Kidney (tissue), 14 donors: ENCODE results near the gene KIF5C. TPM values are rescaled to one million over a fixed set of nuclear protein-coding genes. Genes with fewer than 3 reads are reported as not detected.
"Not testable (repeated sequence)": the region's sequence is repeated elsewhere in the genome, so short reads cannot be mapped to it uniquely, and the experiment has no call there.

ENCODE experiments used
- DNase-seq, 5 donors: peaks; one replicate each; pipeline ENCODE4 v3.0.0-alpha.2; 2013 to 2020
- FAIRE-seq: peaks from 2 replicates; lab custom pipeline; 2012; peaks lifted over from hg19 to GRCh38; lab: Jason Lieb, UNC
- H3K27ac ChIP-seq, 2 donors: one replicate each; pipeline ENCODE4 v1.7.0; 2013; ENCODE audit warnings: low read depth in 2 of 2, low read length in 2 of 2, inconsistent platforms in 1 of 2
- H3K27me3 ChIP-seq: one replicate; pipeline ENCODE4 v1.7.1; 2013; ENCODE audit warnings: low read length, inconsistent platforms; ENCODE audit not compliant: control insufficient read depth, insufficient read depth
- H3K36me3 ChIP-seq, 3 donors: one replicate each; pipeline versions ENCODE4 v1.7.0 to v1.7.1; 2013; ENCODE audit warnings: low read length in 3 of 3, control low read depth in 1 of 3, inconsistent platforms in 1 of 3; ENCODE audit not compliant: insufficient read depth in 3 of 3, control insufficient read depth in 2 of 3
- H3K4me1 ChIP-seq, 3 donors: one replicate each; pipeline versions ENCODE4 v1.7.0 to v1.7.1; 2013; ENCODE audit warnings: low read length in 3 of 3, inconsistent platforms in 1 of 3, low read depth in 1 of 3; ENCODE audit not compliant: control insufficient read depth in 2 of 3, insufficient read depth in 2 of 3
- H3K4me3 ChIP-seq, 3 donors: one replicate each; pipeline versions ENCODE4 v1.7.0 to v1.8.1; 2013; ENCODE audit warnings: low read length in 3 of 3, control low read depth in 1 of 3, inconsistent platforms in 1 of 3
- H3K9ac ChIP-seq, 3 donors: one replicate each; pipeline versions ENCODE4 v1.7.0 to v1.7.1; 2013; ENCODE audit warnings: low read length in 3 of 3, control low read depth in 1 of 3, inconsistent platforms in 1 of 3
- H3K9me3 ChIP-seq, 3 donors: one replicate each; pipeline versions ENCODE4 v1.7.0 to v1.7.1; 2013; ENCODE audit warnings: low read length in 3 of 3, control low read depth in 1 of 3, inconsistent platforms in 1 of 3; ENCODE audit not compliant: control insufficient read depth in 2 of 3, insufficient read depth in 1 of 3
- CTCF ChIP-seq: IDR thresholded peaks from 3 replicates; pipeline ENCODE4 v1.5.1; 2012; ENCODE audit warnings: mild to moderate bottlenecking, moderate library complexity, borderline replicate concordance; ENCODE audit not compliant: insufficient read depth; ENCODE audit errors: extremely low read depth
- intact Hi-C: fragments of 100-400 bp; cut with DNase I; formaldehyde crosslinking; loops from one replicate; pipeline ENCODE4 v1.11.1; 2022
- polyA plus RNA-seq: library from polyadenylated mRNA; stranded (reverse); fragments of 350-450 nt; fragmentation: Illumina TruSeq; extraction: RNeasy Lipid Tissue Mini Kit (QIAGEN cat#74804); gene quantifications from one replicate; pipeline ENCODE4 v1.2.3, GENCODE V29; 2014; ENCODE audit warnings: low read depth, low replicate concordance; ENCODE audit not compliant: insufficient read depth
- total RNA-seq: library from RNA; stranded (reverse); fragmentation: NEBNext Ultra II Directional; extraction: Animal tissue kit (Norgen Biotek cat#: 25700); gene quantifications from one replicate; pipeline ENCODE4 v1.2.1, GENCODE V29; 2021
- donor health status: control.
- donor health status: control.
- donor health status: control.
- donor health status: control.
- donor health status: control.
- donor health status: DM: yes; HTN: yes; CAD: no.
- donor health status: Normal renal cell carcinoma (clear cell type).

The KIF5C gene
- total and polyA plus RNA-seq, 2 donors from 2014 or later, result 1.0 to 3.6 TPM

- Histone ChIP-seq H3K27ac (no peak overlapping the region), H3K36me3 (no peaks in the 10 kb centered on the region), H3K9me3 (no peaks in the 10 kb centered on the region), H3K4me3 (no peak overlapping the region), H3K27me3 (no peaks in the 10 kb centered on the region), H3K9ac (no peak overlapping the region), H3K4me1 (no peaks in the 10 kb centered on the region)
- no peak for TF ChIP-seq CTCF
- DNase-seq, result no peak
- intact Hi-C loops, result no loop called here
- no peak for FAIRE-seq
Measured at GRCh38 chr2:148853458-148853857, 21.6 kb upstream of the KIF5C start.

GRCh38 chr2:148860037-148860436 lies 15.0 kb upstream of the KIF5C start:
- FAIRE-seq, result no peak
- Histone ChIP-seq H3K4me3 (no peak overlapping the region), H3K4me1 (no peaks in the 10 kb centered on the region), H3K27ac (no peak overlapping the region), H3K27me3 (no peaks in the 10 kb centered on the region), H3K9me3 (no peaks in the 10 kb centered on the region), H3K9ac (no peak overlapping the region), H3K36me3 (no peaks in the 10 kb centered on the region)
- intact Hi-C loops, result no loop called here
- TF ChIP-seq CTCF, result no peak
- no peak for DNase-seq

- intact Hi-C loops, result no loop called here
- Histone ChIP-seq H3K36me3 (no peaks in the 10 kb centered on the region), H3K4me3 (no peak overlapping the region), H3K4me1 (no peaks in the 10 kb centered on the region), H3K9me3 (no peaks in the 10 kb centered on the region), H3K27me3 (no peaks in the 10 kb centered on the region), H3K9ac (no peak overlapping the region), H3K27ac (no peak overlapping the region)
- no peak for FAIRE-seq
- no peak for DNase-seq
- no peak for TF ChIP-seq CTCF
Measured at GRCh38 chr2:148861367-148861766, 13.7 kb upstream of the KIF5C start.

GRCh38 chr2:148862478-148862877 lies 12.5 kb upstream of the KIF5C start:
- H3K4me3 ChIP-seq, H3K36me3 ChIP-seq, H3K4me1 ChIP-seq, DNase-seq, H3K9me3 ChIP-seq, intact Hi-C loops, FAIRE-seq, H3K9ac ChIP-seq, H3K27ac ChIP-seq, H3K27me3 ChIP-seq: not testable (repeated sequence)
